Measurements from ENCODE around the gene EFCAB12.

EFCAB12 gene

GRCh38 chr3:129442947-129443346 is 14.5 kb upstream of the EFCAB12 start:
- DNase-seq = no peak

- no peak for DNase-seq
These were observed 14.1 kb upstream of the EFCAB12 start for GRCh38 chr3:129442486-129442885.

- no peak for DNase-seq
These were observed 13.3 kb upstream of the EFCAB12 start for GRCh38 chr3:129441782-129442181.

GRCh38 chr3:129441215-129441614 is 12.8 kb upstream of the EFCAB12 start:
- DNase-seq = peak; percentile 4

- DNase-seq = no peak
These were observed 12.3 kb upstream of the EFCAB12 start for GRCh38 chr3:129440618-129441190.

- DNase-seq = peak; percentile 99
These were observed 11.6 kb upstream of the EFCAB12 start, which contains the start of the genes IFT122 and MBD4 for GRCh38 chr3:129439817-129440617. IFT122 (plus strand) TSS chr3:129440224; CDS start chr3:129440331, 107 bp downstream. MBD4 (minus strand) TSS chr3:129439948; CDS start chr3:129439833, 115 bp downstream.

GRCh38 chr3:129439226-129439816 is 10.9 kb upstream of the EFCAB12 start:
- peak; percentile 23 for DNase-seq

- no peak for DNase-seq
These were observed 6.9 kb upstream of the EFCAB12 start for GRCh38 chr3:129435367-129435766.

GRCh38 chr3:129434140-129434539 is 5.7 kb upstream of the EFCAB12 start:
- DNase-seq = no peak

- no peak for DNase-seq
These were observed 5.1 kb upstream of the EFCAB12 start for GRCh38 chr3:129433565-129433964.

GRCh38 chr3:129432671-129433070 is 4.2 kb upstream of the EFCAB12 start:
- DNase-seq = no peak

GRCh38 chr3:129432036-129432435 is 3.6 kb upstream of the EFCAB12 start:
- DNase-seq = no peak

GRCh38 chr3:129429602-129430001 is 1.2 kb upstream of the EFCAB12 start:
- no peak for DNase-seq

- no peak for DNase-seq
These were observed 630 bp upstream of the EFCAB12 start for GRCh38 chr3:129429080-129429451.

GRCh38 chr3:129428007-129428375 is 445 bp downstream of the EFCAB12 start:
- DNase-seq = no peak

GRCh38 chr3:129425619-129426018 is 2.8 kb downstream of the EFCAB12 start:
- DNase-seq = no peak

- no peak for DNase-seq
These were observed 3.2 kb downstream of the EFCAB12 start for GRCh38 chr3:129425213-129425612.

- DNase-seq = no peak
These were observed 4.1 kb downstream of the EFCAB12 start for GRCh38 chr3:129424185-129424841.

GRCh38 chr3:129422897-129423296 is 5.5 kb downstream of the EFCAB12 start:
- DNase-seq = no peak

- DNase-seq = no peak
These were observed 6.3 kb downstream of the EFCAB12 start for GRCh38 chr3:129421988-129422745.

GRCh38 chr3:129421236-129421883 is 7.1 kb downstream of the EFCAB12 start:
- no peak for DNase-seq

GRCh38 chr3:129419476-129419875 is 9.0 kb downstream of the EFCAB12 start:
- DNase-seq = no peak

All from activated effector memory CD4-positive, alpha-beta T cell treated with Interleukin-2 at 50 U/mL for 16 hours (primary cell).